Uterus (tissue), 4 donors: Measurements from ENCODE around the gene TSPAN18. TPM values are rescaled to one million over a fixed set of nuclear protein-coding genes. Genes with fewer than 3 reads are reported as not detected.
A peak's percentile ranks its signal among the peaks of the same experiment; 100 is the strongest.

Experiments
- DNase-seq, 2 donors: peaks; one replicate each; pipeline ENCODE4 v3.0.0-alpha.2; 2019 to 2020
- H3K27ac ChIP-seq, 2 donors: fragments of 200-600 bp; sonication (generic); 1 replicate in 1 of 2; 2 replicates in 1 of 2; pipeline ENCODE4 v1.5.1; 2016 to 2018
- H3K27me3 ChIP-seq, 2 donors: fragments of 200-600 bp; sonication (generic); one replicate each; pipeline ENCODE4 v1.5.1; 2018 to 2019; ENCODE audit warnings: control low read depth in 1 of 2
- H3K36me3 ChIP-seq, 2 donors: fragments of 200-600 bp; sonication (generic); one replicate each; pipeline ENCODE4 v1.5.1; 2019; ENCODE audit warnings: control low read depth in 1 of 2
- H3K4me1 ChIP-seq, 2 donors: fragments of 200-600 bp; sonication (generic); one replicate each; pipeline ENCODE4 v1.5.1; 2018 to 2019; ENCODE audit warnings: control low read depth in 1 of 2
- H3K4me3 ChIP-seq, 2 donors: fragments of 200-600 bp; sonication (generic); 1 replicate in 1 of 2; 2 replicates in 1 of 2; pipeline ENCODE4 v1.5.1; 2018 to 2019; ENCODE audit warnings: mild to moderate bottlenecking in 1 of 2
- H3K9me3 ChIP-seq, 2 donors: fragments of 200-600 bp; sonication (generic); one replicate each; pipeline ENCODE4 v1.5.1; 2019; ENCODE audit warnings: control low read depth in 1 of 2
- POLR2A ChIP-seq, 2 donors: fragments of 450-650 bp; IDR thresholded peaks; one replicate each; pipeline ENCODE4 v1.6.1; 2016; ENCODE audit warnings: antibody characterized with exemption in 2 of 2, mild to moderate bottlenecking in 1 of 2, moderate library complexity in 1 of 2
- intact Hi-C: fragments of 100-400 bp; cut with DNase I; formaldehyde crosslinking; loops from one replicate; pipeline ENCODE4 v1.15.1; 2023; ENCODE audit warnings: low total_unique reads
- total RNA-seq, 4 donors: library from RNA; depleted of rRNA in 3 of 4; stranded (reverse); fragments of >200 nt in 3 of 4; gene quantifications; one replicate each; pipeline versions ENCODE4 v1.1.0 to v1.2.4, GENCODE V29; 2014 to 2023
- TF ChIP-seq, protein P1 (sequence below), 4 experiments: fragments of 200-600 bp in 2 of 4; fragments of 450-650 bp in 2 of 4; sonication (generic) in 2 of 4; IDR thresholded peaks; one replicate each; pipeline ENCODE4 v1.5.1; 2016 to 2019; ENCODE audit warnings: antibody characterized with exemption in 4 of 4, mild to moderate bottlenecking in 2 of 4, moderate library complexity in 1 of 4
- donor health status: DM: yes; HTN: yes; CAD: no.

Gene TSPAN18
- total RNA-seq, 4 donors from 2014 or later = 1.2 to 117 (median 20.1) TPM

DNA sequence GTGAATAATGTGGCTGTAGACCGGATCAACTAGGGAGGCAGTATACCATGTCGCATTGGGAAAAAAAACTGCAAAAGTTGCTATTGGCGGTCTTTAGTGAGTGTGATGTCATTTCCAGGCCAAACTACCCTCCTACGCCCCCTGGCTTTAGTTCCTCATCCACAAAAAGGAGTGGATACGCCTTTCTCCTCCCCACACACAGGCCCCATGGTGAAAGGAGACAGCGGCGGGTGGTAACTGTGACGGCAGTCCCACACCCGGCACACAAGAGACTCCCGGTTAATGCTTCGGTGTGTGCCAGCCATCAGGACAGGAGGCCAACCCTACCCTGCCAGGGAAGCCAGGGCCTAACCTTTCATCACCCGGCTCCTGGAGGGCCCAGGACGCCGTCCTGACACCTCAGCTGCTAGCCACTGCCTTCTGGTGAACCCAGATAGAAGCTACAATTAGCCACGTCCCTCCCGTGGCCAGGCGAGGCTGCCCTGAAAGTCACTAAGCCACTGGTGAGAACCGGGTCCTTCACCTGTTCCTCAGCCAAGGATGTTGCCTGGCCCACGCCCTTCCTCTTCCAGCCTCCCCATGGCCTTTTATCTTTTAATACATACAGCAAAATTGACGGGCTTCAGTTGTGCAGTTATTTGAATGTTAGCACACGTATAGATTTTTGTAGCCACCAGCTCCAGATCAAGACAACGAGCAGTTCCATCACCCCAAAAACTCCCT is 213.1 kb downstream of the TSPAN18 start:
- intact Hi-C loops = loop anchor here (10.0 kb wide), 1 partner anchor 395 kb away; no protein-coding TSS in a partner anchor
- Histone ChIP-seq H3K4me1 (no peaks in the 10 kb centered on the region), H3K27me3 (no peaks in the 10 kb centered on the region), H3K9me3 (no peaks in the 10 kb centered on the region), H3K4me3 (no peak overlapping the region), H3K36me3 (no peaks in the 10 kb centered on the region), H3K27ac (peak overlapping the region in 1 of 2 donors; percentile 25)
- TF ChIP-seq, protein P1, sequence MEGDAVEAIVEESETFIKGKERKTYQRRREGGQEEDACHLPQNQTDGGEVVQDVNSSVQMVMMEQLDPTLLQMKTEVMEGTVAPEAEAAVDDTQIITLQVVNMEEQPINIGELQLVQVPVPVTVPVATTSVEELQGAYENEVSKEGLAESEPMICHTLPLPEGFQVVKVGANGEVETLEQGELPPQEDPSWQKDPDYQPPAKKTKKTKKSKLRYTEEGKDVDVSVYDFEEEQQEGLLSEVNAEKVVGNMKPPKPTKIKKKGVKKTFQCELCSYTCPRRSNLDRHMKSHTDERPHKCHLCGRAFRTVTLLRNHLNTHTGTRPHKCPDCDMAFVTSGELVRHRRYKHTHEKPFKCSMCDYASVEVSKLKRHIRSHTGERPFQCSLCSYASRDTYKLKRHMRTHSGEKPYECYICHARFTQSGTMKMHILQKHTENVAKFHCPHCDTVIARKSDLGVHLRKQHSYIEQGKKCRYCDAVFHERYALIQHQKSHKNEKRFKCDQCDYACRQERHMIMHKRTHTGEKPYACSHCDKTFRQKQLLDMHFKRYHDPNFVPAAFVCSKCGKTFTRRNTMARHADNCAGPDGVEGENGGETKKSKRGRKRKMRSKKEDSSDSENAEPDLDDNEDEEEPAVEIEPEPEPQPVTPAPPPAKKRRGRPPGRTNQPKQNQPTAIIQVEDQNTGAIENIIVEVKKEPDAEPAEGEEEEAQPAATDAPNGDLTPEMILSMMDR (IDR thresholded peaks at IDR 0.05) = peak in 2 of 4 experiments; percentile 23 to 37
- TF ChIP-seq POLR2A (IDR thresholded peaks at IDR 0.05) = no peak
- peak; percentile 41 to 43 for DNase-seq

DNA sequence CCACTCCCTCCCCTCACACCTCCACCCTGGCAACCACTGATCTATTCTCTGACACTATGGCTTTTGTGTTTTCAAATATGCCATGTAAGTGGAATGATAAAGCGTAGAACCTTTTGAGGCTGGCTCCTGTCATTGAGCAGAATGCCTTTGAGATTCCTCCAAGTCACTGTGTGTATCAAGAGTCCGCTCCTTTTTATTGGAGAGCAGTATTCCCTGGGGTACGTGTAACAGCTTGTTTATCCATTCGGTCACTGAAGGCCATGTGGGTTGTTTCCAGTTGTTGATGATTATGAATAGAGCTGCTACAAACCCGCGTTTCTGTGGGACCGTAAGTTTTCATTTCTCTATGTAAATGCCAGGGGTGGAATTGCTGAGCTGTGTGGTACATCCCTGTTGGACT is 213.6 kb downstream of the TSPAN18 start:
- DNase-seq = no peak
- TF ChIP-seq, protein P1 (IDR thresholded peaks at IDR 0.05) = no peak
- TF ChIP-seq POLR2A (IDR thresholded peaks at IDR 0.05) = no peak
- Histone ChIP-seq H3K4me1 (no peaks in the 10 kb centered on the region), H3K27ac (no peak overlapping the region), H3K9me3 (no peaks in the 10 kb centered on the region), H3K4me3 (no peak overlapping the region), H3K36me3 (no peaks in the 10 kb centered on the region), H3K27me3 (no peaks in the 10 kb centered on the region)
- intact Hi-C loops = loop anchor here (10.0 kb wide), 1 partner anchor 394 kb away; no protein-coding TSS in a partner anchor

DNA sequence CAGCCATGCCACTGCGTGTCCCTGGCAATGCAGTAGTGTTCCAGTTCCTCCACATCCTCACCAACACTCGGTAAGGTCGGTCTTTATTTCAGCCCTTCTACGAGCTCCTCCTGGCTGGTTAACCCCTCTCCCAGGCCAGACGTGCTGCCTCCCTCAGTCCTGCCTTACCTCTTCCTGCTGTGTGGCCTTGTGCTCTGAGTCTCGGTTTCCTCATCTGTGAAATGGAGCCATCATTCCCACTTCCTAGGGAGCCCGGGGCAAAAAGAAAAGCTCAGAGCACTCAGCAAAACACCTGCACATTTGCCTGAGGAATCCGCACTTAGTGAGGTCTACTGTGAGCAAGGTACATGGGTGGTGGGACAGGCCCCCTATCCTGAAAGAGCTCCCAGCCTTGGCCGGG is 214.1 kb downstream of the TSPAN18 start:
- Histone ChIP-seq H3K27ac (peak overlapping the region in 1 of 2 donors; percentile 17), H3K4me1 (peaks cover 0 to under 1% of the 10 kb centered on the region in 2 donors)
- intact Hi-C loops = loop anchor here (10.0 kb wide), 1 partner anchor 394 kb away; no protein-coding TSS in a partner anchor

DNA sequence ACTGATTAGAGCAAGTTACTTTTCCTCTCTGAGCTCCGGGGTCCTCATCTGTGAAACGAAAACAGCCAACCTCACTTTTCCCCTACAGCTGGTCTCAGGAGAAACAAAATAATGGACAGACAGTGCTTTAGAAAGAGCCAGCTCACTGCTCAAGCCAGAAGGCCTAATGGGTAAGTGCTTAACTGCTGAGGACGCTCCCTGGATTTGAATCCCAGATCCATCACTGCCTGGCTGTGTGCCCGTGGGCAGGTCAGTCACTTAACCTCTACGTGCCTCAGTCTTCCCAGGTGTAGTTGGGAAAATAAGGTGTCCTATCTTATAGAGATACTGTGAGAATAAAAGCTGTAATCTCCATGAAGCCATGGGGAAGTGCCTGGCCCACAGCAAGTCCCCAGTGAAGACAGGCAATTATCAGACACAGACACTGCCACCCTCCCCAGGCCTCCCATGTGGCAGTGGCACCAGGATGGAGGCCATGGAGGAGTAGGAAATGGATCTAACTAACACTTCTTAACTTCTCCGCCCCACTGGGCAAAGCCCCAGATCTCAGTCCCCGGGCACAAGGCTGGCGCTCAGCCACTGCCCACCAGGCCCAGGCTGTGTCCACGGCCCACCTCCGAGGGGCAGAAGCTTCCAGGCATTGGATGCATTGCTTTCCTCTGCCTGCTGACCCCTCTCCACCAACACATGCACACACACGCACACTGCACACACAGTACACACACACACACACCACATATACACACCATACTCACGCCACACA is 214.7 kb downstream of the TSPAN18 start:
- Histone ChIP-seq H3K36me3 (no peaks in the 10 kb centered on the region), H3K4me3 (no peak overlapping the region), H3K4me1 (peaks cover 0 to 2% of the 10 kb centered on the region in 2 donors), H3K27ac (peak overlapping the region in 1 of 2 donors; percentile 17), H3K9me3 (no peaks in the 10 kb centered on the region), H3K27me3 (no peaks in the 10 kb centered on the region)
- TF ChIP-seq, protein P1 (IDR thresholded peaks at IDR 0.05) = no peak
- TF ChIP-seq POLR2A (IDR thresholded peaks at IDR 0.05) = no peak
- intact Hi-C loops = loop anchor here (10.0 kb wide), 1 partner anchor 393 kb away; no protein-coding TSS in a partner anchor
- DNase-seq = no peak

More for the DNA sequence above, 214.1 kb downstream of the TSPAN18 start:
- H3K9me3 ChIP-seq = no peaks in the 10 kb centered on the region
- H3K4me3 ChIP-seq = no peak overlapping the region
- no peak for TF ChIP-seq POLR2A (IDR thresholded peaks at IDR 0.05)
- TF ChIP-seq, protein P1 (IDR thresholded peaks at IDR 0.05) = no peak
- H3K36me3 ChIP-seq = no peaks in the 10 kb centered on the region
- no peak for DNase-seq
- H3K27me3 ChIP-seq = no peaks in the 10 kb centered on the region
